Tibial artery (tissue), 4 donors: ENCODE measurements around the gene KDM2A.
A peak's percentile ranks its signal among the peaks of the same experiment; 100 is the strongest.

Source experiments
- DNase-seq, 2 donors: peaks; one replicate each; pipeline ENCODE4 v3.0.0-alpha.2; 2019
- H3K27ac ChIP-seq, 2 donors: fragments of 200-600 bp; sonication (generic) in 1 of 2; 1 replicate in 1 of 2; 2 replicates in 1 of 2; pipeline ENCODE4 v1.5.1; 2018 to 2019; ENCODE audit warnings: mild to moderate bottlenecking in 1 of 2
- H3K27me3 ChIP-seq, 2 donors: fragments of 200-600 bp; sonication (generic) in 1 of 2; one replicate each; pipeline versions ENCODE4 v1.5.1 to v1.6.0; 2016 to 2019
- H3K36me3 ChIP-seq, 3 donors: fragments of 200-600 bp; sonication (generic) in 2 of 3; one replicate each; pipeline ENCODE4 v1.5.1; 2016 to 2019; ENCODE audit warnings: mild to moderate bottlenecking in 2 of 3
- H3K4me1 ChIP-seq, 4 donors: fragments of 200-600 bp; sonication (generic) in 2 of 4; 1 replicate in 3 of 4; 2 replicates in 1 of 4; pipeline ENCODE4 v1.5.1; 2016 to 2019
- H3K4me3 ChIP-seq, 2 donors: fragments of 200-600 bp; sonication (generic) in 1 of 2; 1 replicate in 1 of 2; 2 replicates in 1 of 2; pipeline ENCODE4 v1.5.1; 2018 to 2019; ENCODE audit warnings: mild to moderate bottlenecking in 2 of 2
- H3K9me3 ChIP-seq, 3 donors: fragments of 200-600 bp; sonication (generic) in 1 of 3; one replicate each; pipeline ENCODE4 v1.5.1; 2016 to 2019
- intact Hi-C: fragments of 100-400 bp; cut with DNase I; formaldehyde crosslinking; loops from one replicate; pipeline ENCODE4 v1.15.0; 2023; ENCODE audit warnings: low total_unique reads
- TF ChIP-seq, protein P1 (sequence below), 2 experiments: fragments of 200-600 bp in 1 of 2; fragments of 450-650 bp in 1 of 2; IDR thresholded peaks; one replicate each; pipeline ENCODE4 v1.5.1; 2017 to 2019; ENCODE audit warnings: antibody characterized with exemption in 2 of 2, mild to moderate bottlenecking in 1 of 2, moderate library complexity in 1 of 2

KDM2A gene

GRCh38 chr11:67280341-67280787 lies 161.3 kb downstream of the KDM2A start:
- peak overlapping the region; percentile 18 to 29 for H3K27ac ChIP-seq
- peak; percentile 13 to 46 for DNase-seq
- H3K4me1 ChIP-seq = peaks cover 5 to 40% (median 34%) of the 10 kb centered on the region in 4 donors
- intact Hi-C loops = no loop called here
- TF ChIP-seq, protein P1, sequence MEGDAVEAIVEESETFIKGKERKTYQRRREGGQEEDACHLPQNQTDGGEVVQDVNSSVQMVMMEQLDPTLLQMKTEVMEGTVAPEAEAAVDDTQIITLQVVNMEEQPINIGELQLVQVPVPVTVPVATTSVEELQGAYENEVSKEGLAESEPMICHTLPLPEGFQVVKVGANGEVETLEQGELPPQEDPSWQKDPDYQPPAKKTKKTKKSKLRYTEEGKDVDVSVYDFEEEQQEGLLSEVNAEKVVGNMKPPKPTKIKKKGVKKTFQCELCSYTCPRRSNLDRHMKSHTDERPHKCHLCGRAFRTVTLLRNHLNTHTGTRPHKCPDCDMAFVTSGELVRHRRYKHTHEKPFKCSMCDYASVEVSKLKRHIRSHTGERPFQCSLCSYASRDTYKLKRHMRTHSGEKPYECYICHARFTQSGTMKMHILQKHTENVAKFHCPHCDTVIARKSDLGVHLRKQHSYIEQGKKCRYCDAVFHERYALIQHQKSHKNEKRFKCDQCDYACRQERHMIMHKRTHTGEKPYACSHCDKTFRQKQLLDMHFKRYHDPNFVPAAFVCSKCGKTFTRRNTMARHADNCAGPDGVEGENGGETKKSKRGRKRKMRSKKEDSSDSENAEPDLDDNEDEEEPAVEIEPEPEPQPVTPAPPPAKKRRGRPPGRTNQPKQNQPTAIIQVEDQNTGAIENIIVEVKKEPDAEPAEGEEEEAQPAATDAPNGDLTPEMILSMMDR (IDR thresholded peaks at IDR 0.05) = no peak
- no peak overlapping the region for H3K4me3 ChIP-seq
- peaks cover 63 to 72% (median 67%) of the 10 kb centered on the region in 3 donors for H3K36me3 ChIP-seq
- no peaks in the 10 kb centered on the region for H3K27me3 ChIP-seq
- no peaks in the 10 kb centered on the region for H3K9me3 ChIP-seq

DNA sequence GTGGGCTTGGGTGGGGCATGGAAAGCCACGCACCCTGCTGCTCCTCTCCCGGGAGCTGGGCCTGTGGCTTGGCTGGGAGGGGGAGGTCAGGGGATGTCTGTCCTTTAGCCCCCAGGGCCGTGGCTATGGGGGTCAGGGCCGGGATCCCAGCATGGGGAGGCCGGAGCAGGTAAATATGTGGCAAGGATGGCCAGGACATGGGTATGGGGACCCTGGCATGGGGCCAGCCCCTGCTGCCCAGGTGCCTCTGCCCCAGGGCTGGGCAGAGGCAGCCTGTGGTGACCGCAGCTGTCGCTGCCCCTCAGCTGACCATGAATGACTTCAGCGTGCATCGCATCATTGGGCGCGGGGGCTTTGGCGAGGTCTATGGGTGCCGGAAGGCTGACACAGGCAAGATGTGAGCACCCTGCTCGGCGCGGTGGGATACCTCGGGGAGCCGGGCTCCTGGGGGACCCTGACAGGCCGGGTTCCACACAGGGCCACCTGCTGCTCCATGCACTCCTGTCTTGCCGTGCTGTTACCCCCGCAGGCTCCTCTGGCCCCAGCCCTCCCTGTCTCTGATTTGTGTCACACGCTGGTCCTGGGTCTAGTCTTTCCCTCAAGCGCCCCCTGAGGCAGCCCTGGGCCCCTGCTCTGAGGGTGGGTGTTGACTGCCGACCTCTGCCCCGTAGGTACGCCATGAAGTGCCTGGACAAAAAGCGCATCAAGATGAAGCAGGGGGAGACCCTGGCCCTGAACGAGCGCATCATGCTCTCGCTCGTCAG lies 161.9 kb downstream of the KDM2A start:
- H3K4me1 ChIP-seq = peaks cover 0 to 34% (median 27%) of the 10 kb centered on the region in 4 donors
- intact Hi-C loops = no loop called here
- no peak overlapping the region for H3K4me3 ChIP-seq
- peak; percentile 17 to 62 for DNase-seq
- peaks cover 69 to 78% (median 73%) of the 10 kb centered on the region in 3 donors for H3K36me3 ChIP-seq
- H3K27ac ChIP-seq = peak overlapping the region; percentile 18 to 29
- H3K9me3 ChIP-seq = no peaks in the 10 kb centered on the region
- TF ChIP-seq, protein P1 (IDR thresholded peaks at IDR 0.05) = no peak
- H3K27me3 ChIP-seq = no peaks in the 10 kb centered on the region

- peaks cover 71 to 84% (median 80%) of the 10 kb centered on the region in 3 donors for H3K36me3 ChIP-seq
- no peak overlapping the region for H3K4me3 ChIP-seq
- peaks cover 0 to 30% (median 22%) of the 10 kb centered on the region in 4 donors for H3K4me1 ChIP-seq
- DNase-seq = peak; percentile 18 to 58
- no peaks in the 10 kb centered on the region for H3K27me3 ChIP-seq
- no peaks in the 10 kb centered on the region for H3K9me3 ChIP-seq
- intact Hi-C loops = no loop called here
- TF ChIP-seq, protein P1 (IDR thresholded peaks at IDR 0.05) = no peak
- H3K27ac ChIP-seq = no peak overlapping the region
Observed at GRCh38 chr11:67281552-67282150, 162.6 kb downstream of the KDM2A start.

DNA sequence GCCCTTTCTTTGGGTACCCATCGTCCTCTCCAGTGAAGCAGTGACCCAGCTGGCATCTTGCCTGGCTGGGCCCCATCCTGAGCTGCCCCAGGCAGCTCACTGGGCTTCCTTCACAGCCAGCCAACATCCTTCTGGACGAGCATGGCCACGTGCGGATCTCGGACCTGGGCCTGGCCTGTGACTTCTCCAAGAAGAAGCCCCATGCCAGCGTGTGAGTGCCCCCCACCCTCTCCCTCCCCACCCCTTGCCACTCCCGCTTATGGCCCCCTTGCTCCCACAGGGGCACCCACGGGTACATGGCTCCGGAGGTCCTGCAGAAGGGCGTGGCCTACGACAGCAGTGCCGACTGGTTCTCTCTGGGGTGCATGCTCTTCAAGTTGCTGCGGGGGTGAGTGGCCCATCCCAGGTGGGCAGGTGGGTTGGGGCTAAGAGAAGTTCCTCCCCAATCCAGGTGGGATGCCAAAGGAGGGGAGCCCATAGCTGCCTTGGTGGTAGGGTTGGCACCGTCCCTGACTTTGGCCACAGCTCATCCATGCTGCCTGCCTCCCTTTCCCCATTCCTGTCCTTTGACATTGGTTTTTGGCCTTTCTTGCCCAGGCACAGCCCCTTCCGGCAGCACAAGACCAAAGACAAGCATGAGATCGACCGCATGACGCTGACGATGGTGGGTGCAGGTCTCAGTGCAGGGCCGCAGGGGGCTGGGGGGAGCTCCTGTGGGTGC lies 163.3 kb downstream of the KDM2A start:
- Histone ChIP-seq H3K4me1 (peaks cover 0 to 27% (median 19%) of the 10 kb centered on the region in 4 donors), H3K9me3 (no peaks in the 10 kb centered on the region), H3K4me3 (no peak overlapping the region), H3K27me3 (no peaks in the 10 kb centered on the region), H3K27ac (peak overlapping the region in 1 of 2 donors; percentile 22), H3K36me3 (peaks cover 71 to 88% (median 83%) of the 10 kb centered on the region in 3 donors)
- TF ChIP-seq, protein P1 (IDR thresholded peaks at IDR 0.05) = no peak
- intact Hi-C loops = no loop called here
- peak in 1 of 2 donors; percentile 64 for DNase-seq

- Histone ChIP-seq H3K4me3 (no peak overlapping the region), H3K27ac (peak overlapping the region in 1 of 2 donors; percentile 26), H3K36me3 (peaks cover 71 to 88% (median 83%) of the 10 kb centered on the region in 3 donors), H3K4me1 (peaks cover 4 to 27% (median 19%) of the 10 kb centered on the region in 4 donors), H3K9me3 (no peaks in the 10 kb centered on the region), H3K27me3 (no peaks in the 10 kb centered on the region)
- TF ChIP-seq, protein P1 (IDR thresholded peaks at IDR 0.05) = no peak
- intact Hi-C loops = no loop called here
- no peak for DNase-seq
Observed at GRCh38 chr11:67282876-67283371, 163.9 kb downstream of the KDM2A start.
